ENCODE results near the gene KLHL29. TPM values are rescaled to one million over a fixed set of nuclear protein-coding genes. Genes with fewer than 3 reads are reported as not detected.

Gene KLHL29
- total RNA-seq, 2 donors from 2014 or later: 1.0 to 2.4 TPM

- Mint-ChIP-seq H3K27ac (no peak overlapping the region), H3K4me3 (no peak overlapping the region), H3K27me3 (ENCODE audit: insufficient read depth) (no peaks in the 10 kb centered on the region), H3K4me1 (no peaks in the 10 kb centered on the region), H3K36me3 (ENCODE audit: low read depth) (no peaks in the 10 kb centered on the region), H3K9me3 (no peaks in the 10 kb centered on the region)
- WGBS, 2 experiments (ENCODE audit: insufficient coverage in 1 of 2, insufficient read length in 1 of 2): 81 to 85% methylated on average over 14 of the region's 14 CpGs
- H3K4me3 ChIP-seq (ENCODE audit: low read length): no peak overlapping the region
- no peak overlapping the region for H3K27ac ChIP-seq (ENCODE audit: low read depth, low read length)
- no peaks in the 10 kb centered on the region for H3K9me3 ChIP-seq (ENCODE audit: control insufficient read depth, low read length)
- DNase-seq: no peak
- H3K9ac ChIP-seq (ENCODE audit: extremely low read depth, low read length, poor library complexity, severe bottlenecking): no peak overlapping the region
- peaks cover 2% of the 10 kb centered on the region for H3K4me1 ChIP-seq (ENCODE audit: control insufficient read depth, insufficient read depth, low read length)
- H3K36me3 ChIP-seq (ENCODE audit: control insufficient read depth, insufficient read depth, low read length): no peaks in the 10 kb centered on the region
- no peaks in the 10 kb centered on the region for H3K27me3 ChIP-seq (ENCODE audit: control insufficient read depth, insufficient read depth, low read length, poor library complexity, severe bottlenecking)
- no peak for TF ChIP-seq CTCF (conservative IDR thresholded peaks at IDR 0.05)
Measured at GRCh38 chr2:23449831-23450331, 64.9 kb downstream of the KLHL29 start.

GRCh38 chr2:23452372-23452771, 67.4 kb downstream of the KLHL29 start:
- H3K27ac Mint-ChIP-seq: no peak overlapping the region
- Histone ChIP-seq H3K9ac (ENCODE audit: extremely low read depth, low read length, poor library complexity, severe bottlenecking) (no peak overlapping the region), H3K4me3 (ENCODE audit: low read length) (no peak overlapping the region), H3K4me1 (ENCODE audit: control insufficient read depth, insufficient read depth, low read length) (peaks cover 2% of the 10 kb centered on the region), H3K27me3 (ENCODE audit: control insufficient read depth, insufficient read depth, low read length, poor library complexity, severe bottlenecking) (no peaks in the 10 kb centered on the region), H3K36me3 (ENCODE audit: control insufficient read depth, insufficient read depth, low read length) (no peaks in the 10 kb centered on the region), H3K27ac (ENCODE audit: low read depth, low read length) (no peak overlapping the region), H3K9me3 (ENCODE audit: control insufficient read depth, low read length) (no peaks in the 10 kb centered on the region)
- H3K4me3 Mint-ChIP-seq: no peak overlapping the region
- TF ChIP-seq CTCF (conservative IDR thresholded peaks at IDR 0.05): no peak
- no peaks in the 10 kb centered on the region for H3K4me1 Mint-ChIP-seq
- H3K36me3 Mint-ChIP-seq (ENCODE audit: low read depth): no peaks in the 10 kb centered on the region
- no peaks in the 10 kb centered on the region for H3K9me3 Mint-ChIP-seq
- no peaks in the 10 kb centered on the region for H3K27me3 Mint-ChIP-seq (ENCODE audit: insufficient read depth)
- DNase-seq: no peak
- 95 to 96% methylated on average over 4 to 5 of the region's 5 CpGs for WGBS, 2 experiments (ENCODE audit: insufficient coverage in 1 of 2, insufficient read length in 1 of 2)

- Mint-ChIP-seq H3K27me3 (ENCODE audit: insufficient read depth) (no peaks in the 10 kb centered on the region), H3K9me3 (no peaks in the 10 kb centered on the region), H3K4me1 (no peaks in the 10 kb centered on the region), H3K27ac (no peak overlapping the region), H3K4me3 (no peak overlapping the region), H3K36me3 (ENCODE audit: low read depth) (no peaks in the 10 kb centered on the region)
- no peak for TF ChIP-seq CTCF (conservative IDR thresholded peaks at IDR 0.05)
- peak overlapping the region; percentile 47 for H3K27ac ChIP-seq (ENCODE audit: low read depth, low read length)
- no peak for DNase-seq
- peaks cover 2% of the 10 kb centered on the region for H3K4me1 ChIP-seq (ENCODE audit: control insufficient read depth, insufficient read depth, low read length)
- no peaks in the 10 kb centered on the region for H3K27me3 ChIP-seq (ENCODE audit: control insufficient read depth, insufficient read depth, low read length, poor library complexity, severe bottlenecking)
- no peaks in the 10 kb centered on the region for H3K9me3 ChIP-seq (ENCODE audit: control insufficient read depth, low read length)
- 84 to 88% methylated on average over 4 to 7 of the region's 9 CpGs for WGBS, 2 experiments (ENCODE audit: insufficient coverage in 1 of 2, insufficient read length in 1 of 2)
- H3K36me3 ChIP-seq (ENCODE audit: control insufficient read depth, insufficient read depth, low read length): no peaks in the 10 kb centered on the region
- H3K4me3 ChIP-seq (ENCODE audit: low read length): no peak overlapping the region
- H3K9ac ChIP-seq (ENCODE audit: extremely low read depth, low read length, poor library complexity, severe bottlenecking): no peak overlapping the region
Measured at GRCh38 chr2:23452853-23453420, 68.0 kb downstream of the KLHL29 start.

Measured in endodermal cell (in vitro differentiated cells).